Measurements from ENCODE around the gene DCUN1D1. TPM values are rescaled to one million over a fixed set of nuclear protein-coding genes. Genes with fewer than 3 reads are reported as not detected.

Gene DCUN1D1
- total and polyA plus RNA-seq, 2 of the 13 experiments (the other 11 are each of a cell fraction or from before 2014, with no cell fraction given), result 10.5 to 39.7 TPM

- no peak overlapping the region for H3K4me3 ChIP-seq (replicated peaks in 1 of 3; ENCODE audit: insufficient read depth in 1 of 3, low read depth in 2 of 3, low read length in 3 of 3)
- ChIA-PET POLR2A (no interaction called here), CTCF (ENCODE audit: low intra/inter-chr PET ratio, low total read pairs) (no interaction called here)
- in situ Hi-C loops (cut with HindIII; ENCODE audit: extremely low pct_ligation_motif_present, low pct_unique_long_range_greater_than_20kb), result no loop called here
- no peak for DNase-seq (ENCODE audit: low spot score)
- H2AFZ ChIP-seq (ENCODE audit: low read length), result no peak overlapping the region
- H3K36me3 ChIP-seq (replicated peaks in 1 of 2; ENCODE audit: control insufficient read depth in 1 of 2, insufficient read depth in 2 of 2, low read length in 2 of 2), result peaks cover 0 to 6% of the 10 kb centered on the region in 2 experiments; a peak in 2 of 5 replicates
- no peak overlapping the region for H3K9ac ChIP-seq (ENCODE audit: insufficient read depth, low read depth, low read length)
- no peak for ATAC-seq
- intact Hi-C loops (cut with micrococcal nuclease; ENCODE audit: unreplicated experiment), result no loop called here
- H3K9me3 ChIP-seq (ENCODE audit: low read length), result no peaks in the 10 kb centered on the region
- H4K20me1 ChIP-seq (ENCODE audit: insufficient read depth, low read length), result no peaks in the 10 kb centered on the region
- 93% methylated on average over 4 of the region's 4 CpGs for WGBS (ENCODE audit: low lambda C conversion rate)
- no peaks in the 10 kb centered on the region for H3K4me1 ChIP-seq (ENCODE audit: insufficient read depth, low read length)
- no peak for FAIRE-seq
- H3K27me3 ChIP-seq (ENCODE audit: control insufficient read depth in 1 of 2, insufficient read depth in 2 of 2, low read length in 2 of 2), result no peaks in the 10 kb centered on the region
- H3K79me2 ChIP-seq (ENCODE audit: insufficient read depth, low read length), result no peaks in the 10 kb centered on the region
- BruUV-seq (replicated peaks), result no TSS peak
- TF ChIP-seq CBX1 (IDR thresholded peaks at IDR 0.05; ENCODE audit: low read depth), result no peak
- TF ChIP-seq NCOA1 (CRISPR knock-in tag; IDR thresholded peaks at IDR 0.05), result no peak
- no peak for TF ChIP-seq ZNF720 (CRISPR knock-in tag; IDR thresholded peaks at IDR 0.05)
- TF ChIP-seq ZNF556 (CRISPR knock-in tag; IDR thresholded peaks at IDR 0.05; ENCODE audit: borderline replicate concordance), result no peak
- no peak for TF ChIP-seq CENPT (CRISPR knock-in tag; IDR thresholded peaks at IDR 0.05; ENCODE audit: low read depth)
- no peak for TF ChIP-seq ZNF281 (CRISPR knock-in tag; IDR thresholded peaks at IDR 0.05; ENCODE audit: borderline replicate concordance)
- no peak for TF ChIP-seq MTA1 (CRISPR knock-in tag; IDR thresholded peaks at IDR 0.05; ENCODE audit: borderline replicate concordance)
- TF ChIP-seq ZNF382 (CRISPR knock-in tag; IDR thresholded peaks at IDR 0.05; ENCODE audit: borderline replicate concordance), result no peak
- TF ChIP-seq ZNF788 (CRISPR knock-in tag; IDR thresholded peaks at IDR 0.05; ENCODE audit: borderline replicate concordance), result no peak
- no peak for TF ChIP-seq ZNF597 (CRISPR knock-in tag; IDR thresholded peaks at IDR 0.05)
- TF ChIP-seq PITX1 (CRISPR knock-in tag; IDR thresholded peaks at IDR 0.05), result no peak
- H3K27ac ChIP-seq (ENCODE audit: extremely low read length, insufficient read depth, low read length), result no peak overlapping the region
- no peak overlapping the region for H3K4me2 ChIP-seq (ENCODE audit: low read depth, low read length)
Measured at GRCh38 chr3:182940266-182940808, 40.0 kb downstream of the DCUN1D1 start.
